Ascending aorta (tissue), 2 donors: ENCODE data around the gene SMU1. TPM values are rescaled to one million over a fixed set of nuclear protein-coding genes. Genes with fewer than 3 reads are reported as not detected.

Experiments
- DNase-seq, 2 donors: peaks; one replicate each; pipeline ENCODE4 v3.0.0-alpha.2; 2019; ENCODE audit warnings: low spot score in 2 of 2
- H3K27ac ChIP-seq, 2 donors: fragments of 200-600 bp; sonication (generic); one replicate each; pipeline ENCODE4 v1.5.1; 2016 to 2017; ENCODE audit warnings: mild to moderate bottlenecking in 1 of 2
- H3K27me3 ChIP-seq: fragments of 200-600 bp; sonication (generic); one replicate; pipeline ENCODE4 v1.5.1; 2017
- H3K36me3 ChIP-seq, 2 donors: fragments of 200-600 bp; sonication (generic); one replicate each; pipeline ENCODE4 v1.5.1; 2016
- H3K4me1 ChIP-seq, 2 donors: fragments of 200-600 bp; sonication (generic); one replicate each; pipeline ENCODE4 v1.5.1; 2016 to 2017; ENCODE audit warnings: mild to moderate bottlenecking in 1 of 2
- H3K4me3 ChIP-seq, 2 donors: fragments of 200-600 bp; sonication (generic); one replicate each; pipeline ENCODE4 v1.5.1; 2016 to 2017; ENCODE audit warnings: mild to moderate bottlenecking in 1 of 2
- H3K9me3 ChIP-seq, 2 donors: fragments of 200-600 bp; sonication (generic); one replicate each; pipeline ENCODE4 v1.5.1; 2016
- intact Hi-C: fragments of 100-400 bp; cut with DNase I; formaldehyde crosslinking; loops from one replicate; pipeline ENCODE4 v1.15.1; 2023
- total RNA-seq: library from RNA; depleted of rRNA; stranded (reverse); fragments of >200 nt; gene quantifications from one replicate; pipeline ENCODE4 v1.1.0, GENCODE V29; 2016
- TF ChIP-seq, protein P1 (sequence below), 3 experiments: fragments of 200-600 bp in 2 of 3; fragments of 450-650 bp in 1 of 3; sonication (generic) in 2 of 3; IDR thresholded peaks; one replicate each; pipeline ENCODE4 v1.5.1; 2016 to 2019; ENCODE audit warnings: antibody characterized with exemption in 3 of 3, mild to moderate bottlenecking in 1 of 3, moderate library complexity in 1 of 3

Gene SMU1
- total RNA-seq, 1 donor from 2014 or later, result 7.2 TPM

DNA sequence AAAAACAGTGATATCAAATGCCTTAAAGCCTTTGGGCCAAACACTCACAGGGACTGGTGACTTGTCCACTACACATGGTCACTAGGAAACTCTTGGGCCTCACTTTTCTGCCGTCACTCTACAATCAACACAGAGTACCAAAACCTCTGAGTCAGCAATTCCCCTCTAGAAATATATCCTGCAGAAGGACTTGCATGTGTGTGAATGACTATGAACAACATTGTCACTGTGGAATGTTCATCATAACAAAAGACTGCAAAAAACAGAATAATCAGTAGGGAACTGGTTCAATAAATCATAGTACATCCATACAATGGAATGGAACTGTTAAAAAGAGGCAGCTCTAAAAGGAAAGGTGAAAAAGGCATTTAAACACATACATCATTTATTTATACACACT lies 44.1 kb upstream of the SMU1 start:
- TF ChIP-seq, protein P1, sequence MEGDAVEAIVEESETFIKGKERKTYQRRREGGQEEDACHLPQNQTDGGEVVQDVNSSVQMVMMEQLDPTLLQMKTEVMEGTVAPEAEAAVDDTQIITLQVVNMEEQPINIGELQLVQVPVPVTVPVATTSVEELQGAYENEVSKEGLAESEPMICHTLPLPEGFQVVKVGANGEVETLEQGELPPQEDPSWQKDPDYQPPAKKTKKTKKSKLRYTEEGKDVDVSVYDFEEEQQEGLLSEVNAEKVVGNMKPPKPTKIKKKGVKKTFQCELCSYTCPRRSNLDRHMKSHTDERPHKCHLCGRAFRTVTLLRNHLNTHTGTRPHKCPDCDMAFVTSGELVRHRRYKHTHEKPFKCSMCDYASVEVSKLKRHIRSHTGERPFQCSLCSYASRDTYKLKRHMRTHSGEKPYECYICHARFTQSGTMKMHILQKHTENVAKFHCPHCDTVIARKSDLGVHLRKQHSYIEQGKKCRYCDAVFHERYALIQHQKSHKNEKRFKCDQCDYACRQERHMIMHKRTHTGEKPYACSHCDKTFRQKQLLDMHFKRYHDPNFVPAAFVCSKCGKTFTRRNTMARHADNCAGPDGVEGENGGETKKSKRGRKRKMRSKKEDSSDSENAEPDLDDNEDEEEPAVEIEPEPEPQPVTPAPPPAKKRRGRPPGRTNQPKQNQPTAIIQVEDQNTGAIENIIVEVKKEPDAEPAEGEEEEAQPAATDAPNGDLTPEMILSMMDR (IDR thresholded peaks at IDR 0.05), result no peak
- Histone ChIP-seq H3K4me1 (peaks cover under 1 to 15% of the 10 kb centered on the region in 2 donors), H3K36me3 (peaks cover 7 to 23% of the 10 kb centered on the region in 2 donors), H3K27me3 (no peaks in the 10 kb centered on the region), H3K27ac (no peak overlapping the region), H3K4me3 (no peak overlapping the region), H3K9me3 (no peaks in the 10 kb centered on the region)
- DNase-seq, result no peak
- intact Hi-C loops, result no loop called here

DNA sequence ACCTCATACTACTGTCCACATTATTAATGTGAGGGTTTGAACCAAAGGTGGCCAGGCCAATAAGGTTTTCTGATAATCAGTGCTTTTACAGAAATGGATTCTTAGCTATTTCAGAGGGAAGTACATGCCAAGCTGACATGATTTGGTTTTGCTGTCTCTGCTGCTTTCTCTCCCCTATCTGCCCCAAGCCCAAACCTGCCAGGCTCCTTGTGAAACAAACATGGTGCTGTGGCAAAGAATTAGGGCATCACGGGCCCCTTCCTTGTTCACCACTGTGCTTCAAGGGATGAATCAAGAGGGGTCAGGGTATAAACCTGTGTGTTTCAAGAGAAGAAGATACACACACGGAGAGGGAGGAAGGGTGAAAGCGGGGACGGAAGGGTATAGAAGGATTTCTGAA lies 41.3 kb upstream of the SMU1 start:
- no peak overlapping the region for H3K4me3 ChIP-seq
- TF ChIP-seq, protein P1 (IDR thresholded peaks at IDR 0.05), result no peak
- peaks cover 35 to 44% of the 10 kb centered on the region in 2 donors for H3K36me3 ChIP-seq
- H3K9me3 ChIP-seq, result no peaks in the 10 kb centered on the region
- intact Hi-C loops, result no loop called here
- peaks cover 0 to 13% of the 10 kb centered on the region in 2 donors for H3K4me1 ChIP-seq
- H3K27me3 ChIP-seq, result no peaks in the 10 kb centered on the region
- H3K27ac ChIP-seq, result peak overlapping the region; percentile 18 to 35
- DNase-seq, result no peak

DNA sequence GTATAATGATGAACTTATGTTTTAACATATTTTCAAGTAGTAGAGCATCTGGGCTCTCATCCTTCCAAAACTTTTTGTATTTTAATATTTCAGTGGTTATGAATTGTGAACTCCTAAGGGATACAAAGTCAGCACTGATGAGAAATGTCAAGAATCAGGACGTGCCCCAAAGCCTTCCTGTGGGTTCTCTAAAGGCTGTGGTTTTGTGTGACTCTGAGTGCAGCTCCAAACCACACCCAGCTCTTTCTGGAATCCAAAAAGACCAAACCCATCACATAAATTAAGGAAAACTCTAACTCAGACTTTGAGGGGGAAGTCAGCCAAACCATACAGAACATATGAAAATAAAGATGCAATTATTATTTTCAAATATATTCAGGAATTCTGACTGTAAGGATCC lies 40.8 kb upstream of the SMU1 start:
- peak overlapping the region; percentile 24 to 35 for H3K27ac ChIP-seq
- peaks cover 0 to 13% of the 10 kb centered on the region in 2 donors for H3K4me1 ChIP-seq
- H3K27me3 ChIP-seq, result no peaks in the 10 kb centered on the region
- TF ChIP-seq, protein P1 (IDR thresholded peaks at IDR 0.05), result no peak
- intact Hi-C loops, result no loop called here
- no peak for DNase-seq
- H3K4me3 ChIP-seq, result no peak overlapping the region
- peaks cover 38 to 46% of the 10 kb centered on the region in 2 donors for H3K36me3 ChIP-seq
- H3K9me3 ChIP-seq, result no peaks in the 10 kb centered on the region

DNA sequence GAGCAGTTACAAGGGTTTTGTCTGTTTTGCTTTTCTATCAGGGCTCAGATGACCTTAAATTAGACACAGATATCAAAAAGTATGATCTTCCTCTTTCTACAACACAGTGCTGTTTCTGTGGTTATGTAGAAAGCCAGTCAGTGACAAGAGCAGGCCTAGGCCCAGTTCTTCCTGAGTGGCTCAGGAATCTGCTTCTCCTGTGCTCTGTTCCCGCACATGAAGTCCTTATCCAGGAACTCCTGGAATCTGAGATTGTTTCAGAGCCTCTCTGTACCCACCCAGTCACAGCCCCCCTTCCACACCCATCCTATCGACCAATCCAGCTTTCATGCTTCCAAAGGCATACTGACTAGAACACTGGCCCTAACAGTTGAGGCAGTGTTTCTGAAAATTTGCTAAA lies 40.4 kb upstream of the SMU1 start:
- intact Hi-C loops, result no loop called here
- Histone ChIP-seq H3K27me3 (no peaks in the 10 kb centered on the region), H3K9me3 (no peaks in the 10 kb centered on the region), H3K36me3 (peaks cover 43 to 47% of the 10 kb centered on the region in 2 donors), H3K4me1 (peaks cover 0 to 13% of the 10 kb centered on the region in 2 donors), H3K4me3 (no peak overlapping the region), H3K27ac (peak overlapping the region; percentile 24 to 35)
- TF ChIP-seq, protein P1 (IDR thresholded peaks at IDR 0.05), result no peak
- peak in 1 of 2 donors; percentile 40 for DNase-seq

DNA sequence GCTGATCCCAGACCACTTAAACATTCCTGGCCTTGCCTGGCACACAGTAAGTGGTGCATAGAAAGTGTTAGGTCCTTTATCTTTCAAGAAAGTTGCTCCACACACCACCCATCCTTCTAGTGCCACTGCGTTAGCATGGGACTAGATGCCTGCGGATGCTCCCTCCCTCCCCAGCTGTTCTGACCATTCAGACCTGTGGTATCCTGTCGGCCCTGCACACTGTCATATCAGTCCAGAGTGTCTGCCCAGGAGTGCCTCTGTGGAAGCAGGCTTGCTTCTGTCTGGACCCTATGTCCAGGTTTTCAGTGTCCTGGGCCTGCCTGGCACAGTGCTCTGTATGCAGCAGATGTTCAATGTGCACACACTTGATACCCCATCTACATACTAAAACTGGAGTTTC lies 38.3 kb upstream of the SMU1 start:
- intact Hi-C loops, result no loop called here
- Histone ChIP-seq H3K9me3 (no peaks in the 10 kb centered on the region), H3K36me3 (peaks cover 51 to 56% of the 10 kb centered on the region in 2 donors)

More for the DNA sequence above, 38.3 kb upstream of the SMU1 start:
- Histone ChIP-seq H3K4me3 (no peak overlapping the region), H3K4me1 (peaks cover 0 to 7% of the 10 kb centered on the region in 2 donors), H3K27me3 (no peaks in the 10 kb centered on the region), H3K27ac (no peak overlapping the region)
- TF ChIP-seq, protein P1 (IDR thresholded peaks at IDR 0.05), result no peak
- DNase-seq, result peak in 1 of 2 donors; percentile 38
